Cardiac fibroblast (primary cell): ENCODE data around the gene ALKBH8.
A peak's percentile ranks its signal among the peaks of the same experiment; 100 is the strongest.
"Not testable (repeated sequence)": the region's sequence is repeated elsewhere in the genome, so short reads cannot be mapped to it uniquely, and the experiment has no call there.

Experiments
- DNase-seq, 2 donors: peaks; one replicate each; pipeline versions ENCODE4 v3.0.0 to v3.0.0-alpha.2; 2010; ENCODE audit warnings: low read depth in 2 of 2
- H3K4me3 ChIP-seq, 2 donors: replicated peaks in 1 of 2; 1 replicate in 1 of 2; 2 replicates in 1 of 2; pipeline ENCODE4 v1.5.1; 2011; ENCODE audit warnings: low read depth in 2 of 2, low read length in 2 of 2, mild to moderate bottlenecking in 2 of 2, moderate library complexity in 1 of 2
- CTCF ChIP-seq: IDR thresholded peaks from one replicate; pipeline ENCODE4 v1.5.1; 2011; ENCODE audit warnings: low read depth, mild to moderate bottlenecking, low read length, inconsistent platforms

The ALKBH8 gene

DNA sequence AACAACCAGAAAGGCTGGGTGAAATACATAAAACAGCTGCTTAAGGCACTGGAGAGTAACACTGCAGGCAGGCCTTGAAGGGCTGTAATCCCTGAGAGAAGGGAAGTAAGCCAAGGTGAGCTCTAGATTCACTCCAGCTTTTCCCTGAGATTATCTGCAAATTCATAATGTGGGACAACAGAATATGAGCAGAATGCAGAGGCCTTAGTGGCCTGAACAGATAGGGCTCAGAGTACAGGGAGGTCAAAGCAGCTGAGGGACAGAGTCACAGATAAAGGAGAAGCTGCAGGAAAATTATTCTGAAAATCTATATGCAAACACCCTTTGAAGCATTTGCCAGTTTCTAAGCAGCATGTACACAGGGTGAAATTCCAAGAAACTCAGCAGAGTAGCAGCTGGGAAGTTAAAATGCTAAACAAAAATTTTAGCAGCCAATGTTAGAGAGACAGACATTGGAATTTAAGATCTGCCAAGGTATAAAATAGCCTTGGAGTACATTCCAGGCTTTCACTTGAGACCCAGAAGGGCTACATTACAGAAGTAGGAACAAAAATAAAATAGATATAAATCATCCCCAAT lies 59.8 kb downstream of the ALKBH8 start:
- DNase-seq = no peak
- no peak for TF ChIP-seq CTCF
- no peak overlapping the region for H3K4me3 ChIP-seq

GRCh38 chr11:107504981-107505380 lies 60.6 kb downstream of the ALKBH8 start:
- H3K4me3 ChIP-seq = no peak overlapping the region
- DNase-seq = no peak
- TF ChIP-seq CTCF = no peak

DNA sequence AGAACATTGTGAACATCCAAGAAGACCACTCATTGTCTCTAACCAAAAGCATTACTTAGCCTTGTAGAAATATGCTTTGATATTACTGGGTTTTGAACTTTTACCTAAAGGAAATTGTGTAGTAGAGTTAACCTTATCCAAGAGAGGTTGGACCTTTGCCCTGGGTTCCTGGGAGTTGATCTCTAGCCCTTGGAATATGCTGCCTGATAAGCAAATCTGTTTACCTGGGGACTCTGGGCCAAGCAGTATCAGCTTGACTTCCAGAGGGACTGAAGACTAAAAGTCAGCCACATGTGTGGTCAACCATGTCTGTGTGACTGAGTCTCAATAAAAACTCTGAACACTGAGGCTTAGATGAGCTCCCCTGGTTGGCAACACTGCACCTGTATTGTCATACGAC lies 63.8 kb downstream of the ALKBH8 start:
- no peak for DNase-seq
- no peak overlapping the region for H3K4me3 ChIP-seq
- TF ChIP-seq CTCF = no peak

DNA sequence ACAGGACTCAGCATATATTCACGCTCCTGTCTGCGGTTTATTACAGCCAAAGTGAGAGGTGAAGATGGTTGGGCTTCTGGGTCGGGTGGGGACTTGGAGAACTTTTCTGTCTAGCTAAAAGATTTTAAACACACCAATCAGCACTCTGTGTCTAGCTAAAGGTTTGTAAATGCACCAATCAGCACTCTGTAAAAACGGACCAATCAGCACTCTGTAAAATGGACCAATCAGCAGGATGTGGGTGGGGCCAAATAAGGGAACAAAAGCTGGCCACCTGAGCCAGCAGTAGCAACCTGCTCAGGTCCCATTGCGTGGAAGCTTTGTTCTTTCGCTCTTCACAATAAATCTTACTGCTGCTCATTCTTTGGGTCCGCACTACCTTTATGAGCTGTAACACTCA lies 68.2 kb downstream of the ALKBH8 start:
- DNase-seq, H3K4me3 ChIP-seq: not testable (repeated sequence)

- no peak for TF ChIP-seq CTCF
- peak; percentile 90 to 95 for DNase-seq
- no peak overlapping the region for H3K4me3 ChIP-seq
Measured at GRCh38 chr11:107496011-107496410, 69.5 kb downstream of the ALKBH8 start.

- H3K4me3 ChIP-seq = no peak overlapping the region
- DNase-seq = no peak
- no peak for TF ChIP-seq CTCF
Measured at GRCh38 chr11:107494055-107494454, 71.5 kb downstream of the ALKBH8 start.

- TF ChIP-seq CTCF = no peak
- no peak overlapping the region for H3K4me3 ChIP-seq
- DNase-seq = peak in 1 of 2 donors; percentile 64
Measured at GRCh38 chr11:107493117-107493516, 72.4 kb downstream of the ALKBH8 start.
